ENCODE results near the gene KHDC4. TPM values are rescaled to one million over a fixed set of nuclear protein-coding genes. Genes with fewer than 3 reads are reported as not detected.

The KHDC4 gene
- total RNA-seq, 1 experiment from 2014 or later: 107 TPM

GRCh38 chr1:155904261-155904660 is 30.0 kb downstream of the KHDC4 start:
- H3K4me1 Mint-ChIP-seq (ENCODE audit: low read depth, unreplicated experiment): no peaks in the 10 kb centered on the region
- intact Hi-C loops (cut with micrococcal nuclease; ENCODE audit: unreplicated experiment): no loop called here
- CTCF ChIA-PET: no interaction called here
- no TSS peak for BruUV-seq (replicated peaks)
- H3K27me3 Mint-ChIP-seq (ENCODE audit: unreplicated experiment): no peaks in the 10 kb centered on the region
- no peak overlapping the region for H3K4me3 Mint-ChIP-seq (ENCODE audit: low read depth, unreplicated experiment)
- no peaks in the 10 kb centered on the region for H3K9me3 Mint-ChIP-seq (ENCODE audit: low read depth, unreplicated experiment)
- peaks cover 75% of the 10 kb centered on the region for H3K36me3 Mint-ChIP-seq (ENCODE audit: insufficient read depth, unreplicated experiment)
- no peak for DNase-seq
- TF ChIP-seq CTCF (IDR thresholded peaks at IDR 0.05; ENCODE audit: unreplicated experiment): no peak
- H3K27ac Mint-ChIP-seq (ENCODE audit: unreplicated experiment): no peak overlapping the region

GRCh38 chr1:155900161-155900560 is 34.1 kb downstream of the KHDC4 start:
- H3K4me3 Mint-ChIP-seq (ENCODE audit: low read depth, unreplicated experiment): no peak overlapping the region
- H3K27me3 Mint-ChIP-seq (ENCODE audit: unreplicated experiment): no peaks in the 10 kb centered on the region
- peaks cover 62% of the 10 kb centered on the region for H3K36me3 Mint-ChIP-seq (ENCODE audit: insufficient read depth, unreplicated experiment)
- CTCF ChIA-PET: no interaction called here
- no TSS peak for BruUV-seq (replicated peaks)
- no peak for TF ChIP-seq CTCF (IDR thresholded peaks at IDR 0.05; ENCODE audit: unreplicated experiment)
- H3K4me1 Mint-ChIP-seq (ENCODE audit: low read depth, unreplicated experiment): no peaks in the 10 kb centered on the region
- H3K27ac Mint-ChIP-seq (ENCODE audit: unreplicated experiment): no peak overlapping the region
- no peaks in the 10 kb centered on the region for H3K9me3 Mint-ChIP-seq (ENCODE audit: low read depth, unreplicated experiment)
- DNase-seq: no peak
- intact Hi-C loops (cut with micrococcal nuclease; ENCODE audit: unreplicated experiment): no loop called here

- CTCF ChIA-PET: no interaction called here
- TF ChIP-seq CTCF (IDR thresholded peaks at IDR 0.05; ENCODE audit: unreplicated experiment): no peak
- DNase-seq: no peak
- Mint-ChIP-seq H3K27ac (ENCODE audit: unreplicated experiment) (no peak overlapping the region), H3K9me3 (ENCODE audit: low read depth, unreplicated experiment) (no peaks in the 10 kb centered on the region), H3K36me3 (ENCODE audit: insufficient read depth, unreplicated experiment) (peaks cover 61% of the 10 kb centered on the region), H3K27me3 (ENCODE audit: unreplicated experiment) (no peaks in the 10 kb centered on the region), H3K4me1 (ENCODE audit: low read depth, unreplicated experiment) (no peaks in the 10 kb centered on the region), H3K4me3 (ENCODE audit: low read depth, unreplicated experiment) (no peak overlapping the region)
- intact Hi-C loops (cut with micrococcal nuclease; ENCODE audit: unreplicated experiment): no loop called here
- TSS peak; percentile 4 for BruUV-seq (replicated peaks)
Measured at GRCh38 chr1:155899683-155900082, 34.5 kb downstream of the KHDC4 start.

- Mint-ChIP-seq H3K4me3 (ENCODE audit: low read depth, unreplicated experiment) (no peak overlapping the region), H3K27ac (ENCODE audit: unreplicated experiment) (no peak overlapping the region), H3K9me3 (ENCODE audit: low read depth, unreplicated experiment) (no peaks in the 10 kb centered on the region), H3K4me1 (ENCODE audit: low read depth, unreplicated experiment) (peaks cover under 1% of the 10 kb centered on the region), H3K27me3 (ENCODE audit: unreplicated experiment) (no peaks in the 10 kb centered on the region), H3K36me3 (ENCODE audit: insufficient read depth, unreplicated experiment) (peaks cover 56% of the 10 kb centered on the region)
- DNase-seq: no peak
- no peak for TF ChIP-seq CTCF (IDR thresholded peaks at IDR 0.05; ENCODE audit: unreplicated experiment)
- intact Hi-C loops (cut with micrococcal nuclease; ENCODE audit: unreplicated experiment): no loop called here
- BruUV-seq (replicated peaks): no TSS peak
- CTCF ChIA-PET: interaction anchor here (0.6 kb wide), 1 partner anchor 41 kb away, joined by 7 read pairs; no protein-coding TSS in a partner anchor
Measured at GRCh38 chr1:155898888-155899287, 35.3 kb downstream of the KHDC4 start.
